C4-2B (cell line): Measurements from ENCODE around the gene PDE6A.

Experiments
- ZFX ChIP-seq: fragments of 450-650 bp; IDR thresholded peaks from 2 replicates; pipeline ENCODE4 v1.6.1; 2017
- TF ChIP-seq, protein P1 (sequence below): fragments of 450-650 bp; conservative IDR thresholded peaks from 2 replicates; pipeline ENCODE4 v1.5.1; 2017; ENCODE audit warnings: mild to moderate bottlenecking

DNA sequence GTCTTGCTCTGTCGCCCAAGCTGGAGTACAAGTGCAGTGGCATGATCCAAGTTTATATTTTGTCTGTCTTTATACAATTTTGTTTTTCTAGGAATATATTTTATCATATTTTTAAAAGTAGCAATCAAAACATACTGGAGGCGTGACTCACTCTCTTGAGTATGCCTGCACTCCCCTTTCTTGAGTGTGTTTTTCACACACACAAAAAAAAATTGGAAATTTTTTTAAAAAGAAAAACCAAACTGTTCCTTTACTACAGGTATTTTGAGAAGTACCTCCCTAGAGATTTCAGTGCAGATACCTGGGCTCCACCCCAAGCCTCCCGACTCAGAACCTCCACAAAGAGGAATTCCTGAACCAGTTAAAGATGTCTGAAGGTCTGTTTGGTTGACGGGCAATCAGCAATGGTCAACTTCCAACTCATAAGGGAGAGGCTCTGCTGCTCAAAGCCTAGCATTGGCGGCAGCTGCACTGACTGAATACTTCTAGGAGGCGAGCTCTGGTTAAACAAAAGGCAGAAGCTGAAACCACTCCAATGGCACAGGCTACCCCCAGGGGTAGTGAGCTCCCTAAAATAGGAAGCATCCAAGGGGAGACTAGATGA lies 27.4 kb downstream of the PDE6A start:
- TF ChIP-seq, protein P1, sequence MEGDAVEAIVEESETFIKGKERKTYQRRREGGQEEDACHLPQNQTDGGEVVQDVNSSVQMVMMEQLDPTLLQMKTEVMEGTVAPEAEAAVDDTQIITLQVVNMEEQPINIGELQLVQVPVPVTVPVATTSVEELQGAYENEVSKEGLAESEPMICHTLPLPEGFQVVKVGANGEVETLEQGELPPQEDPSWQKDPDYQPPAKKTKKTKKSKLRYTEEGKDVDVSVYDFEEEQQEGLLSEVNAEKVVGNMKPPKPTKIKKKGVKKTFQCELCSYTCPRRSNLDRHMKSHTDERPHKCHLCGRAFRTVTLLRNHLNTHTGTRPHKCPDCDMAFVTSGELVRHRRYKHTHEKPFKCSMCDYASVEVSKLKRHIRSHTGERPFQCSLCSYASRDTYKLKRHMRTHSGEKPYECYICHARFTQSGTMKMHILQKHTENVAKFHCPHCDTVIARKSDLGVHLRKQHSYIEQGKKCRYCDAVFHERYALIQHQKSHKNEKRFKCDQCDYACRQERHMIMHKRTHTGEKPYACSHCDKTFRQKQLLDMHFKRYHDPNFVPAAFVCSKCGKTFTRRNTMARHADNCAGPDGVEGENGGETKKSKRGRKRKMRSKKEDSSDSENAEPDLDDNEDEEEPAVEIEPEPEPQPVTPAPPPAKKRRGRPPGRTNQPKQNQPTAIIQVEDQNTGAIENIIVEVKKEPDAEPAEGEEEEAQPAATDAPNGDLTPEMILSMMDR = no peak
- TF ChIP-seq ZFX = no peak
